Thyroid gland (tissue), 4 donors: ENCODE measurements around the gene ZNF324. TPM values are rescaled to one million over a fixed set of nuclear protein-coding genes. Genes with fewer than 3 reads are reported as not detected.

ENCODE experiments used
- DNase-seq, 2 donors: peaks; one replicate each; pipeline ENCODE4 v3.0.0-alpha.2; 2019
- H3K27ac ChIP-seq, 3 donors: fragments of 200-600 bp; sonication (generic); 1 replicate in 2 of 3; 2 replicates in 1 of 3; pipeline ENCODE4 v1.5.1; 2016 to 2019; ENCODE audit warnings: mild to moderate bottlenecking in 1 of 3, moderate library complexity in 1 of 3
- H3K27me3 ChIP-seq: fragments of 200-600 bp; sonication (generic); one replicate; pipeline ENCODE4 v1.5.1; 2019
- H3K36me3 ChIP-seq, 2 donors: fragments of 200-600 bp; sonication (generic); one replicate each; pipeline ENCODE4 v1.5.1; 2016 to 2019
- H3K4me1 ChIP-seq, 2 donors: fragments of 200-600 bp; sonication (generic); one replicate each; pipeline ENCODE4 v1.5.1; 2017 to 2019
- H3K4me3 ChIP-seq, 3 donors: fragments of 200-600 bp; sonication (generic); replicated peaks in 1 of 3; 1 replicate in 2 of 3; 2 replicates in 1 of 3; pipeline ENCODE4 v1.5.1; 2016; ENCODE audit warnings: mild to moderate bottlenecking in 1 of 3
- H3K9me3 ChIP-seq: fragments of 200-600 bp; sonication (generic); one replicate; pipeline ENCODE4 v1.5.1; 2017
- POLR2A ChIP-seq, 2 donors: fragments of 450-650 bp; IDR thresholded peaks; one replicate each; pipeline ENCODE4 v1.6.1; 2017; ENCODE audit warnings: antibody characterized with exemption in 2 of 2, mild to moderate bottlenecking in 2 of 2, moderate library complexity in 1 of 2
- WGBS, 2 donors: methylation state at CpG; one replicate each; pipeline ENCODE4 v1.1.5; 2017; 5-methylcytosine and 5-hydroxymethylcytosine counted together
- intact Hi-C: fragments of 100-400 bp; cut with DNase I; formaldehyde crosslinking; loops from one replicate; pipeline ENCODE4 v1.15.1; 2023
- small RNA-seq: library from RNA; depleted of rRNA; stranded (forward); fragments of <200 nt; gene quantifications from one replicate; pipeline ENCODE3, GENCODE V24; 2016
- total RNA-seq, 4 donors: library from RNA; depleted of rRNA; stranded (reverse); fragments of >200 nt; gene quantifications; one replicate each; pipeline ENCODE4 v1.2.3, GENCODE V29; 2016
- TF ChIP-seq, protein P1 (sequence below), 6 experiments: fragments of 200-600 bp in 3 of 6; fragments of 450-650 bp in 3 of 6; sonication (generic) in 3 of 6; IDR thresholded peaks; one replicate each; pipeline ENCODE4 v1.5.1; 2016 to 2019; ENCODE audit warnings: antibody characterized with exemption in 6 of 6, mild to moderate bottlenecking in 2 of 6, inconsistent platforms in 1 of 6, moderate library complexity in 1 of 6

The ZNF324 gene
- total RNA-seq, 4 donors from 2014 or later, result 27.0 to 41.7 (median 32.2) TPM

DNA sequence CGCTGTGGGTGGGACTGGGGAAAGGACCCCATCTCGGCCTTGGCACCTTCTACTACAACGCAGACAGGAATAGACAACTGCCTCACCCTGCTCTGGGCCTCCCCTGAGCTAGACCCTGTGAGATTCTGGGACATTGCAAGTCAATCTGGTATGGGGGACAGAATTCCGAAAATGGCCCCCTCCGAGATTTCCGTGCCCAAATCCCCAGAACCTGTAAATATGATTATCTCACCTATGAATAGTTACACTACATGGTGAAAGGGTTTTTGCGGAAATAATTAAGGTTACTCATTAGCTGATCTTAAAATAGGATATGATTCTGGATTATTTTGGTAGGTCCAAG lies 53.3 kb downstream of the ZNF324 start:
- 7 to 27% methylated on average over 4 to 7 of the region's 7 CpGs for WGBS, 2 donors
- peaks cover 14 to 15% of the 10 kb centered on the region in 2 donors for H3K36me3 ChIP-seq
- peaks cover 19 to 23% of the 10 kb centered on the region in 2 donors for H3K4me1 ChIP-seq
- H3K4me3 ChIP-seq, result peak overlapping the region; percentile 28 to 83 (median 56)
- no peaks in the 10 kb centered on the region for H3K9me3 ChIP-seq
- peak overlapping the region; percentile 80 to 97 (median 86) for H3K27ac ChIP-seq
- intact Hi-C loops, result no loop called here
- no peak for DNase-seq
- TF ChIP-seq, protein P1, sequence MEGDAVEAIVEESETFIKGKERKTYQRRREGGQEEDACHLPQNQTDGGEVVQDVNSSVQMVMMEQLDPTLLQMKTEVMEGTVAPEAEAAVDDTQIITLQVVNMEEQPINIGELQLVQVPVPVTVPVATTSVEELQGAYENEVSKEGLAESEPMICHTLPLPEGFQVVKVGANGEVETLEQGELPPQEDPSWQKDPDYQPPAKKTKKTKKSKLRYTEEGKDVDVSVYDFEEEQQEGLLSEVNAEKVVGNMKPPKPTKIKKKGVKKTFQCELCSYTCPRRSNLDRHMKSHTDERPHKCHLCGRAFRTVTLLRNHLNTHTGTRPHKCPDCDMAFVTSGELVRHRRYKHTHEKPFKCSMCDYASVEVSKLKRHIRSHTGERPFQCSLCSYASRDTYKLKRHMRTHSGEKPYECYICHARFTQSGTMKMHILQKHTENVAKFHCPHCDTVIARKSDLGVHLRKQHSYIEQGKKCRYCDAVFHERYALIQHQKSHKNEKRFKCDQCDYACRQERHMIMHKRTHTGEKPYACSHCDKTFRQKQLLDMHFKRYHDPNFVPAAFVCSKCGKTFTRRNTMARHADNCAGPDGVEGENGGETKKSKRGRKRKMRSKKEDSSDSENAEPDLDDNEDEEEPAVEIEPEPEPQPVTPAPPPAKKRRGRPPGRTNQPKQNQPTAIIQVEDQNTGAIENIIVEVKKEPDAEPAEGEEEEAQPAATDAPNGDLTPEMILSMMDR (IDR thresholded peaks at IDR 0.05), result no peak
- TF ChIP-seq POLR2A (IDR thresholded peaks at IDR 0.05), result no peak
- H3K27me3 ChIP-seq, result no peaks in the 10 kb centered on the region

DNA sequence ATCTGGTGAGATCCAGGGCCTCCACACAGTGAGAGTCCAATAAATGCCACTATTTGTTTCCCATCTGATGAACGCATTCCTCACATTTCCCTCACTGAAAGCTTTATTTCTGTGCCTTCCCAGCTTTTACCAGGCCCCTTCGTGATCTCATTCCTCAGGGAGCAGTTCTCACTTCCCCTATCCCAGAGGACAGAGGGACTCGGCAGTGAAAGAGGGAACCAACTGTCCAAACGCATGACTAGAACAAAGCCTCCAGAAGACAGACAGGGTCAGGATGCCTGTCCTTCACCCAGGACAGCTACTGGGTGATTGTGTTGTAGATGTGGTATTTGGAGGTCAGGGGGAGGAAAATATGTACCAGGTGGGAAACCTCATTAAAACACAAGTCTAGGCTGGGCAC lies 54.8 kb downstream of the ZNF324 start:
- intact Hi-C loops, result no loop called here
- no peak overlapping the region for H3K4me3 ChIP-seq
- H3K27ac ChIP-seq, result no peak overlapping the region
- no peaks in the 10 kb centered on the region for H3K27me3 ChIP-seq
- peaks cover 5 to 7% of the 10 kb centered on the region in 2 donors for H3K36me3 ChIP-seq
- no peak for DNase-seq
- TF ChIP-seq, protein P1 (IDR thresholded peaks at IDR 0.05), result no peak
- TF ChIP-seq POLR2A (IDR thresholded peaks at IDR 0.05), result no peak
- H3K9me3 ChIP-seq, result no peaks in the 10 kb centered on the region
- WGBS, 2 donors, result 74 to 80% methylated on average over 4 of the region's 4 CpGs
- H3K4me1 ChIP-seq, result peaks cover 19 to 23% of the 10 kb centered on the region in 2 donors

DNA sequence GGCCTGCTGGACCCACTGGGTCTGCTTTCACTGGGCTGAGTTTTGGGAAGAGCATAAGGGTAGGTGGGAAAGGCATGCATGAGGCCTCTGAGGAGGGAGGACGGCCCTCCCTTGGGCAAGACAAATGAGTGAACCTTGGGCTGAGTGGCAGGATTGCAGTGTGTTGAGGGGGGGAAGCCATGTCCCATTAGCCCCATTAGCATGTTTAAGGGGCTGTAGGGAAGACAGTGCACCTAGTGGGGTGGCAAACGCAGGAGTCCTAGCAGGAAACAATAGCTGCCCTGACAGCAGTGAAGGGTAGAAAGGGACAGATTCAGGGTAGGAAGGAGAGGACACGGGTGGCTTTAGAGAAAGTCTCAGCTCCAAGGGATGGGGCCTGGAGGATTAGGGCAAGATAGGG lies 55.8 kb downstream of the ZNF324 start:
- intact Hi-C loops, result no loop called here
- 76 to 78% methylated on average over 3 of the region's 3 CpGs for WGBS, 2 donors
- TF ChIP-seq, protein P1 (IDR thresholded peaks at IDR 0.05), result no peak
- no peak for TF ChIP-seq POLR2A (IDR thresholded peaks at IDR 0.05)
- no peak overlapping the region for H3K4me3 ChIP-seq
- no peak overlapping the region for H3K27ac ChIP-seq
- no peak for DNase-seq
- H3K9me3 ChIP-seq, result no peaks in the 10 kb centered on the region
- no peaks in the 10 kb centered on the region for H3K27me3 ChIP-seq
- peaks cover 17 to 18% of the 10 kb centered on the region in 2 donors for H3K4me1 ChIP-seq
- H3K36me3 ChIP-seq, result no peaks in the 10 kb centered on the region

Small RNAs within 50 kb of the gene (small RNA-seq; reads per million reads assigned to genes)
- gene RN7SL693P, result not detected
- not detected for gene RNU6-1337P

Other genes starting within 250 kb of the ZNF324 start
- gene ZNF544, start 238.2 kb upstream of the ZNF324 start, total RNA-seq, result 100 to 1,000 TPM in 1 of 4 donors, 10 to 100 TPM in 3; 64.7 to 103 (median 76.5) TPM
- gene ZNF8, start 188.1 kb upstream of the ZNF324 start, total RNA-seq, result 10 to 100 TPM in 3 of 4 donors, 1 to 10 TPM in 1; 9.7 to 14.7 (median 10.3) TPM
- 10 to 100 TPM; 56.3 to 87.2 (median 64.5) TPM for gene ERVK3-1, start 161.7 kb upstream of the ZNF324 start, total RNA-seq
- gene ZSCAN22, start 140.1 kb upstream of the ZNF324 start, total RNA-seq, result 1 to 10 TPM; 3.0 to 4.5 (median 4.2) TPM
- gene A1BG, start 113.6 kb upstream of the ZNF324 start, total RNA-seq, result 10 to 100 TPM in 1 of 4 donors, 1 to 10 TPM in 2, under 1 TPM in 1; 0.50 to 14.9 (median 3.4) TPM
- gene ZNF497, start 104.3 kb upstream of the ZNF324 start, total RNA-seq, result 10 to 100 TPM in 1 of 4 donors, 1 to 10 TPM in 3; 7.1 to 16.2 (median 8.1) TPM
- gene ZNF837, start 86.0 kb upstream of the ZNF324 start, total RNA-seq, result 10 to 100 TPM in 3 of 4 donors, 1 to 10 TPM in 1; 6.3 to 16.4 (median 15.1) TPM
- gene RPS5, start 79.8 kb upstream of the ZNF324 start, total RNA-seq, result 1,000 to 10,000 TPM; 1,209 to 2,449 (median 1,340) TPM
- gene RNF225, start 71.4 kb upstream of the ZNF324 start, total RNA-seq, result under 1 TPM in 1 of 4 donors, not detected in 3; 0.33 TPM
- 10 to 100 TPM; 10.1 to 31.1 (median 23.1) TPM for gene ZNF584, start 58.4 kb upstream of the ZNF324 start, total RNA-seq
- gene ZNF132, start 26.9 kb upstream of the ZNF324 start, total RNA-seq, result 10 to 100 TPM; 13.3 to 24.3 (median 16.2) TPM
- gene ZNF324B, start 15.5 kb upstream of the ZNF324 start, total RNA-seq, result 10 to 100 TPM; 10.6 to 16.8 (median 13.4) TPM
- gene ZNF446, start 9.3 kb downstream of the ZNF324 start, total RNA-seq, result 10 to 100 TPM; 15.2 to 30.0 (median 25.6) TPM
- gene SLC27A5, start 44.9 kb downstream of the ZNF324 start, total RNA-seq, result 10 to 100 TPM; 10.6 to 22.4 (median 17.7) TPM
- 10 to 100 TPM in 1 of 4 donors, 1 to 10 TPM in 3; 6.9 to 17.7 (median 8.5) TPM for gene ZBTB45, start 52.7 kb downstream of the ZNF324 start, total RNA-seq
- 100 to 1,000 TPM; 195 to 237 (median 218) TPM for gene TRIM28, start 77.0 kb downstream of the ZNF324 start, total RNA-seq
- gene CHMP2A, start 88.0 kb downstream of the ZNF324 start, total RNA-seq, result 100 to 1,000 TPM; 123 to 155 (median 148) TPM
- 10 to 100 TPM; 17.2 to 28.5 (median 20.3) TPM for gene UBE2M, start 91.5 kb downstream of the ZNF324 start, total RNA-seq
- gene MZF1, start 106.3 kb downstream of the ZNF324 start, total RNA-seq, result 10 to 100 TPM; 55.0 to 82.7 (median 70.5) TPM